ENCODE data around the gene CR1L. TPM values are rescaled to one million over a fixed set of nuclear protein-coding genes. Genes with fewer than 3 reads are reported as not detected.
"Not testable (repeated sequence)": the region's sequence is repeated elsewhere in the genome, so short reads cannot be mapped to it uniquely, and the experiment has no call there.

Gene CR1L
- total RNA-seq, 2 experiments from 2014 or later: not detected

GRCh38 chr1:207673399-207673798, 28.5 kb downstream of the CR1L start:
- H3K4me1 Mint-ChIP-seq: no peaks in the 10 kb centered on the region

GRCh38 chr1:207676153-207676552, 31.2 kb downstream of the CR1L start:
- no peak overlapping the region for H3K4me3 Mint-ChIP-seq
- H3K36me3 Mint-ChIP-seq (ENCODE audit: low read depth): no peaks in the 10 kb centered on the region
- no peaks in the 10 kb centered on the region for H3K4me1 Mint-ChIP-seq
- CTCF ChIA-PET: interaction anchor here (0.6 kb wide), 1 partner anchor 17 kb away, joined by 7 read pairs; no protein-coding TSS in a partner anchor
- POLR2A ChIA-PET: no interaction called here
- no peak overlapping the region for H3K27ac Mint-ChIP-seq
- no peak for DNase-seq
- no peaks in the 10 kb centered on the region for H3K9me3 Mint-ChIP-seq
- peaks cover 34% of the 10 kb centered on the region for H3K27me3 Mint-ChIP-seq

More at GRCh38 chr1:207673399-207673798, 28.5 kb downstream of the CR1L start:
- Mint-ChIP-seq H3K27me3 (peaks cover 58% of the 10 kb centered on the region), H3K9me3 (no peaks in the 10 kb centered on the region), H3K27ac (no peak overlapping the region), H3K4me3 (no peak overlapping the region), H3K36me3 (ENCODE audit: low read depth) (no peaks in the 10 kb centered on the region)
- no peak for DNase-seq
- ChIA-PET POLR2A (no interaction called here), CTCF (no interaction called here)

GRCh38 chr1:207680590-207681388, 35.9 kb downstream of the CR1L start:
- H3K36me3 Mint-ChIP-seq (ENCODE audit: low read depth); H3K4me1 Mint-ChIP-seq; H3K27ac Mint-ChIP-seq; POLR2A ChIA-PET; DNase-seq; H3K4me3 Mint-ChIP-seq; H3K9me3 Mint-ChIP-seq; CTCF ChIA-PET: not testable (repeated sequence)
- peaks cover 13% of the 10 kb centered on the region for H3K27me3 Mint-ChIP-seq

- H3K4me3 Mint-ChIP-seq; H3K27me3 Mint-ChIP-seq; H3K27ac Mint-ChIP-seq; H3K4me1 Mint-ChIP-seq; DNase-seq; POLR2A ChIA-PET; H3K9me3 Mint-ChIP-seq; CTCF ChIA-PET; H3K36me3 Mint-ChIP-seq (ENCODE audit: low read depth): not testable (repeated sequence)
These were observed 38.0 kb downstream of the CR1L start for GRCh38 chr1:207682872-207683434.

- CTCF ChIA-PET; H3K4me3 Mint-ChIP-seq; H3K4me1 Mint-ChIP-seq; POLR2A ChIA-PET; DNase-seq; H3K9me3 Mint-ChIP-seq; H3K27ac Mint-ChIP-seq; H3K36me3 Mint-ChIP-seq (ENCODE audit: low read depth): not testable (repeated sequence)
- H3K27me3 Mint-ChIP-seq: peaks cover 21% of the 10 kb centered on the region
These were observed 45.6 kb downstream of the CR1L start for GRCh38 chr1:207690551-207690950.

- POLR2A ChIA-PET: no interaction called here
- Mint-ChIP-seq H3K4me1 (no peaks in the 10 kb centered on the region), H3K4me3 (no peak overlapping the region), H3K27me3 (peaks cover 21% of the 10 kb centered on the region), H3K36me3 (ENCODE audit: low read depth) (no peaks in the 10 kb centered on the region), H3K9me3 (no peaks in the 10 kb centered on the region), H3K27ac (no peak overlapping the region)
- no peak for DNase-seq
- CTCF ChIA-PET: no interaction called here
These were observed 46.1 kb downstream of the CR1L start for GRCh38 chr1:207691010-207691409.

GRCh38 chr1:207691841-207692240, 46.9 kb downstream of the CR1L start:
- Mint-ChIP-seq H3K4me3 (no peak overlapping the region), H3K9me3 (no peaks in the 10 kb centered on the region), H3K36me3 (ENCODE audit: low read depth) (no peaks in the 10 kb centered on the region), H3K27ac (no peak overlapping the region), H3K4me1 (no peaks in the 10 kb centered on the region), H3K27me3 (peaks cover 21% of the 10 kb centered on the region)
- CTCF ChIA-PET: no interaction called here
- DNase-seq: no peak
- POLR2A ChIA-PET: no interaction called here

- CTCF ChIA-PET; POLR2A ChIA-PET; H3K4me1 Mint-ChIP-seq; H3K4me3 Mint-ChIP-seq; H3K27ac Mint-ChIP-seq; DNase-seq; H3K9me3 Mint-ChIP-seq; H3K36me3 Mint-ChIP-seq (ENCODE audit: low read depth): not testable (repeated sequence)
- peaks cover 21% of the 10 kb centered on the region for H3K27me3 Mint-ChIP-seq
These were observed 47.4 kb downstream of the CR1L start for GRCh38 chr1:207692291-207692690.

GRCh38 chr1:207695891-207696290, 51.0 kb downstream of the CR1L start:
- ChIA-PET POLR2A (no interaction called here), CTCF (no interaction called here)
- no peak overlapping the region for H3K4me3 Mint-ChIP-seq
- H3K27me3 Mint-ChIP-seq: peaks cover 11% of the 10 kb centered on the region
- no peaks in the 10 kb centered on the region for H3K36me3 Mint-ChIP-seq (ENCODE audit: low read depth)
- no peaks in the 10 kb centered on the region for H3K4me1 Mint-ChIP-seq
- no peak overlapping the region for H3K27ac Mint-ChIP-seq
- no peak for DNase-seq
- H3K9me3 Mint-ChIP-seq: no peaks in the 10 kb centered on the region

- H3K27me3 Mint-ChIP-seq: peaks cover 5% of the 10 kb centered on the region
- peak; percentile 43 for DNase-seq
- CTCF ChIA-PET: interaction anchor here (1.2 to 1.6 kb wide), 3 partner anchors 21 to 266 kb away, joined by 3 to 5 read pairs (median 4); no protein-coding TSS in a partner anchor
- no peak overlapping the region for H3K4me3 Mint-ChIP-seq
- no peaks in the 10 kb centered on the region for H3K4me1 Mint-ChIP-seq
- no peak overlapping the region for H3K27ac Mint-ChIP-seq
- POLR2A ChIA-PET: interaction anchor here (0.6 kb wide), 1 partner anchor 579 kb away, joined by 5 read pairs; no protein-coding TSS in a partner anchor
- H3K9me3 Mint-ChIP-seq: no peaks in the 10 kb centered on the region
- no peaks in the 10 kb centered on the region for H3K36me3 Mint-ChIP-seq (ENCODE audit: low read depth)
These were observed 54.0 kb downstream of the CR1L start for GRCh38 chr1:207698822-207699483.

GRCh38 chr1:207702317-207702716, 57.4 kb downstream of the CR1L start:
- Mint-ChIP-seq H3K9me3 (no peaks in the 10 kb centered on the region), H3K27ac (no peak overlapping the region), H3K4me1 (no peaks in the 10 kb centered on the region), H3K36me3 (ENCODE audit: low read depth) (no peaks in the 10 kb centered on the region), H3K27me3 (peaks cover 7% of the 10 kb centered on the region), H3K4me3 (no peak overlapping the region)
- ChIA-PET CTCF (interaction anchor here (0.6 kb wide), 1 partner anchor 136 kb away, joined by 3 read pairs; no protein-coding TSS in a partner anchor), POLR2A (no interaction called here)
- no peak for DNase-seq

GRCh38 chr1:207703712-207704111, 58.8 kb downstream of the CR1L start:
- no peaks in the 10 kb centered on the region for H3K4me1 Mint-ChIP-seq
- no peak overlapping the region for H3K27ac Mint-ChIP-seq
- ChIA-PET CTCF (no interaction called here), POLR2A (no interaction called here)
- H3K27me3 Mint-ChIP-seq: peaks cover 2% of the 10 kb centered on the region
- no peaks in the 10 kb centered on the region for H3K36me3 Mint-ChIP-seq (ENCODE audit: low read depth)
- no peaks in the 10 kb centered on the region for H3K9me3 Mint-ChIP-seq
- H3K4me3 Mint-ChIP-seq: no peak overlapping the region
- no peak for DNase-seq

GRCh38 chr1:207708004-207708403, 63.1 kb downstream of the CR1L start:
- POLR2A ChIA-PET; H3K27me3 Mint-ChIP-seq; H3K9me3 Mint-ChIP-seq; H3K36me3 Mint-ChIP-seq (ENCODE audit: low read depth); CTCF ChIA-PET; H3K27ac Mint-ChIP-seq; DNase-seq; H3K4me3 Mint-ChIP-seq; H3K4me1 Mint-ChIP-seq: not testable (repeated sequence)

Measured in activated CD4-positive, alpha-beta T cell treated with anti-CD3 and anti-CD28 coated beads, Interleukin-2, amount 10 ng/mL, durations not matched to agents 7 days and 5 days (primary cell).